ENCODE results near the gene OR51E1.

GRCh38 chr11:4615856-4616444 is 27.8 kb upstream of the OR51E1 start:
- no peak for TF ChIP-seq GATA2 (IDR thresholded peaks at IDR 0.05; ENCODE audit: low read depth, low read length)
- TF ChIP-seq GATA3 (IDR thresholded peaks at IDR 0.05; ENCODE audit: low read depth, low read length) = no peak

Data from SH-SY5Y (cell line).